K562 (cell line): ENCODE results near the gene CHST14. TPM values are rescaled to one million over a fixed set of nuclear protein-coding genes. Genes with fewer than 3 reads are reported as not detected.

Source experiments
- ARID4B ChIP-seq: sonication (generic); formaldehyde crosslinking; IDR thresholded peaks from 2 replicates; pipeline ENCODE4 v1.8.0; 2022; ENCODE audit warnings: mild to moderate bottlenecking, missing genetic modification reagents
- BRF2 ChIP-seq: IDR thresholded peaks from 3 replicates; pipeline ENCODE4 v1.6.1; 2011; ENCODE audit warnings: borderline replicate concordance, mild to moderate bottlenecking; ENCODE audit not compliant: insufficient read length, insufficient read depth
- COPS2 ChIP-seq: fragments of 450-650 bp; conservative IDR thresholded peaks from 2 replicates; pipeline ENCODE4 v1.6.1; 2016; ENCODE audit warnings: mild to moderate bottlenecking, moderate library complexity
- DDX20 ChIP-seq: fragments of 450-650 bp; IDR thresholded peaks from 2 replicates; pipeline ENCODE4 v1.6.1; 2016; ENCODE audit warnings: missing genetic modification characterization, low read depth, mild to moderate bottlenecking, missing compliant biosample characterization, moderate library complexity
- ELK1 ChIP-seq: sonication (generic); formaldehyde crosslinking; IDR thresholded peaks from 2 replicates; pipeline ENCODE4 v1.8.1; 2022; ENCODE audit warnings: missing genetic modification reagents
- HDGF ChIP-seq: fragments of 450-650 bp; IDR thresholded peaks from 2 replicates; pipeline ENCODE4 v1.6.1; 2016
- PBX2 ChIP-seq, 2 experiments: IDR thresholded peaks in 1 of 2; conservative IDR thresholded peaks in 1 of 2; 2 replicates each; pipeline ENCODE4 v1.6.1; 2016; ENCODE audit warnings: low read depth in 2 of 2, mild to moderate bottlenecking in 1 of 2, missing compliant biosample characterization in 1 of 2, missing genetic modification characterization in 1 of 2, moderate library complexity in 1 of 2
- PHF8 ChIP-seq: fragments of 200-600 bp; sonication (generic); IDR thresholded peaks from 2 replicates; pipeline ENCODE4 v1.6.1; 2012; ENCODE audit warnings: mixed run types, mild to moderate bottlenecking, inconsistent platforms, low read length, moderate library complexity, borderline replicate concordance
- PREB ChIP-seq: sonication (generic); formaldehyde crosslinking; IDR thresholded peaks from 2 replicates; pipeline ENCODE4 v1.8.1; 2023; ENCODE audit warnings: mild to moderate bottlenecking, missing genetic modification reagents
- SAFB2 ChIP-seq: fragments of 200-400 bp; formaldehyde crosslinking; IDR thresholded peaks from 2 replicates; pipeline ENCODE4 v1.6.1; 2018; ENCODE audit warnings: borderline replicate concordance, low read length, low read depth, moderate library complexity; ENCODE audit not compliant: severe bottlenecking
- SLC30A9 ChIP-seq: fragments of 250-450 bp; sonication (Bioruptor Pico); IDR thresholded peaks from 2 replicates; pipeline ENCODE4 v1.8.0; 2022; ENCODE audit warnings: mild to moderate bottlenecking, moderate library complexity
- SMAD2 ChIP-seq: fragments of 150-350 bp; IDR thresholded peaks from 2 replicates; pipeline ENCODE4 v1.6.1; 2014; ENCODE audit warnings: low read depth, mild to moderate bottlenecking, low read length
- STAT5A ChIP-seq: IDR thresholded peaks from 2 replicates; pipeline ENCODE4 v1.6.1; 2012; ENCODE audit warnings: low read length, inconsistent platforms, borderline replicate concordance
- YBX1 ChIP-seq: fragments of 450-650 bp; IDR thresholded peaks from 2 replicates; pipeline ENCODE4 v1.7.1; 2016; ENCODE audit warnings: mild to moderate bottlenecking
- ZNF140 ChIP-seq: fragments of 250-450 bp; sonication (Bioruptor Pico); IDR thresholded peaks from 2 replicates; pipeline ENCODE4 v1.8.0; 2021; ENCODE audit warnings: moderate library complexity, mild to moderate bottlenecking, inconsistent platforms
- ZNF143 ChIP-seq: sonication (generic); formaldehyde crosslinking; IDR thresholded peaks from 2 replicates; pipeline ENCODE4 v1.9.0; 2022; ENCODE audit warnings: mild to moderate bottlenecking, missing genetic modification reagents
- ZNF197 ChIP-seq: fragments of 200-800 bp; sonication (Bioruptor generic); IDR thresholded peaks from 2 replicates; pipeline ENCODE4 v1.6.1; 2016; ENCODE audit warnings: low read depth, missing genetic modification characterization, missing compliant biosample characterization
- polyA plus RNA-seq, 8 experiments: library from polyadenylated mRNA; depleted of rRNA in 4 of 8; stranded (reverse) in 5 of 8; unstranded in 3 of 8; fragments of >200 nt; fragmentation: Nextera tagmentation in 2 of 8; fragmentation: Illumina TruSeq in 1 of 8; extraction: Ambion mirVana in 2 of 8; extraction: Trizol in 1 of 8; gene quantifications; 2 replicates each; pipeline versions ENCODE4 v1.2.1 to v1.2.3, GENCODE V29; 2011 to 2014; ENCODE audit warnings: inconsistent platforms in 1 of 8, missing spikeins in 1 of 8
- total RNA-seq, 7 experiments: library from RNA; depleted of rRNA in 6 of 7; stranded (reverse); fragments of >200 nt in 6 of 7; fragmentation: Illumina TruSeq in 2 of 7; extraction: Trizol in 2 of 7; gene quantifications; 2 replicates each; pipeline versions ENCODE4 v1.2.1 to v1.2.3, GENCODE V29; 2011 to 2021; ENCODE audit warnings: low replicate concordance in 1 of 7

Gene CHST14
- total and polyA plus RNA-seq, 9 of the 15 experiments (the other 6 are each of a cell fraction or from before 2014, with no cell fraction given): 1.6 to 12.1 (median 4.5) TPM

- TF ChIP-seq PBX2 (CRISPR knock-in tag; IDR thresholded peaks at IDR 0.05; ENCODE audit: low read depth): no peak
- no peak for TF ChIP-seq PBX2 (tag; conservative IDR thresholded peaks at IDR 0.05; ENCODE audit: low read depth)
- TF ChIP-seq ELK1 (CRISPR knock-in tag): no peak
- TF ChIP-seq BRF2: no peak
- no peak for TF ChIP-seq DDX20 (tag)
- TF ChIP-seq SAFB2: no peak
- no peak for TF ChIP-seq PREB (CRISPR knock-in tag)
- no peak for TF ChIP-seq ZNF197 (CRISPR knock-in tag)
- no peak for TF ChIP-seq ZNF143
- TF ChIP-seq YBX1: no peak
- TF ChIP-seq SLC30A9 (CRISPR knock-in tag): no peak
- no peak for TF ChIP-seq PHF8
- TF ChIP-seq COPS2: no peak
- no peak for TF ChIP-seq HDGF
- TF ChIP-seq STAT5A: no peak
- no peak for TF ChIP-seq SMAD2
- no peak for TF ChIP-seq ARID4B (CRISPR knock-in tag)
- TF ChIP-seq ZNF140 (CRISPR knock-in tag): no peak
Observed at GRCh38 chr15:40498418-40498817, 27.6 kb downstream of the CHST14 start (continued).
